ENCODE results near the gene ST3GAL3.
A peak's percentile ranks its signal among the peaks of the same experiment; 100 is the strongest.
"Not testable (repeated sequence)": the region's sequence is repeated elsewhere in the genome, so short reads cannot be mapped to it uniquely, and the experiment has no call there.

Gene ST3GAL3

DNA sequence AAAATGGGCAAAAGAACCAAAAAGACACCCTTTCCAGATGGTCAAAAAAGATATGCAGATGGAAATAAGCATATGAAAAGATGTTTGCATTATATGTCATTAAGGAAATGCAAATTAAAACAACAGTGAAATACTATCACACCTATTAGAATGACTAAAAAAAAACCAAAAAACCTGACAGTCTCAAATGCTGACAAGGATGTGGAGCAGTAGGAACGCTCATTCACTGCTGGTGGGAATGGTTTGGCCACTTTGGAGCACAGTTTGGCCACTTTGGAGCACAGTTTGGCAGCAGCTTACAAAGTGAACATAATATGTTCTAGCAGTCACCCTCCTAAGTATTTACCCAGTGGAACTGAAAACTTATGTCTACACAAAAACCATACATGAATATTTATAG is 121.2 kb downstream of the ST3GAL3 start:
- no peak for DNase-seq

DNA sequence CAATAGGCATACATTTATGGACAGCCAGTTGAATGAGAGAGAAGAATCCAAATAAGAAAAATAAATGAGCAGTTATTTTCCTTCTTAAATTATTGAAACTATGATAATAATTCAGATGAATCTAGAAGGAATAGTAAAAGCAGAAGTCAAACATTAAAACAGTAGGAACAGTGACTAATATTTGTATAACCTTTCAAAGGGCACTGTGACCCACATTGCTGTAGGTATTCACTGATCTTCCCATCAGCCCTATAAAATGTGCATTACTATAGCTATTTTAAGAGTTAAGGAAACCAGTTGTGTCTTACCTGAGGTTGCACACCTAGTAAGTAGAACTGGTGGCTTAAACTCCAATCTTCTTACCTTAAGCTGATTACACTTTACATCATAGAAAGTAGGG is 123.5 kb downstream of the ST3GAL3 start:
- DNase-seq: no peak

DNA sequence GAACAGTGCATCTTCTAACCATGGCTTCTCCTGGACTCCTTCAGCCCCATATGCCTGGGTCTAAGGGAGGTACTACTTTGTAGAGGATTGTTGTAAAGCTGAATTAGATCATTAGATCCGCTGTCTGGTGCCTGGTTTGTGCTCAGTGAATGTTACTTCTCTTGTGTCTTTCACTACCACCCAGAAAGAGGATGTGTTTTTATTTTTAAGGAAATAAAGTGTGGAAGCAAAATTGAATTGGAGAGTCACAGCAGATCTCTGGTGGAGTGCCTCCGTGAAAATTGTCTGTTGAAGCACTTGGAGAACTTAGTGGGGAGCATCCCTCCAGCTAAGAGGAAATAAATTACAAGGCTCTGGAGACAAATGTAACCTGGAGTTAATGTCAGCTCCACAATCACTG is 124.5 kb downstream of the ST3GAL3 start:
- no peak for DNase-seq

DNA sequence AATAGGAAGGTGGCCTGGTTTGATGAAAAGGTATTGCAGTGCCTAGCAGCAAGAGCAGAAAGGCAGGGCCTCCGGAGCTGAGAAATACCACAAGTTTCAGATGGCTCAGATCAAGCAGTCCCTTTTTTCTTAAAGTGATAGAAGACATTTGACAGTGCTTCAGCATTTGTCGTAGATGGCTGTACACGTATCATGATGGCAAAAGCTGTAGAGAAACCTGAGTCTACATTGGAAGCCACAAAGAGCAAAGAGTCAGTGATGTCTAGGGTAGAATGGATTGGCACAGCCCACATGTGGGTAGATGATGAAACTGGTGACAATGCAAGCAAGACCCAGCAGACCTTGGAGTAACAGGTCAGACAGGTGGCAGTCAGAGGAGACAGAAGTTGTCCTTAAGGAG is 124.9 kb downstream of the ST3GAL3 start:
- DNase-seq: no peak

DNA sequence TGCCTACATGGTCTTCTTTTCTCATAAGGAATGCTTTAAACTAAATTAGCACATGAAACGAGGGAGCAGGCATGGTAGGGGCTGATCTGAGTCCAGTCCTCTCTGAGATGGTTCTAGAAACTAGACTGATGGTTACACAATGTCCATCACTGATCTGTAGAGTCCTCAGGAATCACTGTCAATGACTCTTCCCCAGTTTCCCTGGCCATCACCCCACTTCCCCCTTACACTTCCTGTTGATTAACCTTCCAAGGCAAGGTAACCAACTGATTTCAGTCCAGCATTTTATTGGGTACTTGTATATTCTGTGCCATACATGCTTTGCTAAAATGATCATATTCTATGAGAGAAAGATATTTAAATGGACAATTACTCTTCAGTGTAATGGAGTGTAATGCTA is 125.7 kb downstream of the ST3GAL3 start:
- no peak for DNase-seq

DNA sequence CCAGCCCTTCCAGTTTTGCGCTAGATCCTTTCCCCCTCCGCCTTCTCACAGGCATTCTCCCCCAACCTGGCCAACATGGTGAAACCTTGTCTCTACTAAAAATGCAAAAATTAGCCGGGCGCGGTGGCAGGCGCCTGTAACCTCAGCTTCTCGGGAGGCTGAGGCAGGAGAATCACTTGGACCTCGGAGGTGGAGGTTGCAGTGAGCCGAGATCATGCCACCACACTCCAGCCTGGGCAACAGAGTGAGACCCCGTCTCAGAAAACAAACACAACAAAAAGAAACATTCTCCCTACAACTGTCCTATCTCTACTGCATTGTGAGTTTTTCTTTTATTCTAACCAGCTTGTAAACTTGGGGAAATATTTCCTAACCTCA is 126.6 kb downstream of the ST3GAL3 start:
- not testable (repeated sequence) for DNase-seq

DNA sequence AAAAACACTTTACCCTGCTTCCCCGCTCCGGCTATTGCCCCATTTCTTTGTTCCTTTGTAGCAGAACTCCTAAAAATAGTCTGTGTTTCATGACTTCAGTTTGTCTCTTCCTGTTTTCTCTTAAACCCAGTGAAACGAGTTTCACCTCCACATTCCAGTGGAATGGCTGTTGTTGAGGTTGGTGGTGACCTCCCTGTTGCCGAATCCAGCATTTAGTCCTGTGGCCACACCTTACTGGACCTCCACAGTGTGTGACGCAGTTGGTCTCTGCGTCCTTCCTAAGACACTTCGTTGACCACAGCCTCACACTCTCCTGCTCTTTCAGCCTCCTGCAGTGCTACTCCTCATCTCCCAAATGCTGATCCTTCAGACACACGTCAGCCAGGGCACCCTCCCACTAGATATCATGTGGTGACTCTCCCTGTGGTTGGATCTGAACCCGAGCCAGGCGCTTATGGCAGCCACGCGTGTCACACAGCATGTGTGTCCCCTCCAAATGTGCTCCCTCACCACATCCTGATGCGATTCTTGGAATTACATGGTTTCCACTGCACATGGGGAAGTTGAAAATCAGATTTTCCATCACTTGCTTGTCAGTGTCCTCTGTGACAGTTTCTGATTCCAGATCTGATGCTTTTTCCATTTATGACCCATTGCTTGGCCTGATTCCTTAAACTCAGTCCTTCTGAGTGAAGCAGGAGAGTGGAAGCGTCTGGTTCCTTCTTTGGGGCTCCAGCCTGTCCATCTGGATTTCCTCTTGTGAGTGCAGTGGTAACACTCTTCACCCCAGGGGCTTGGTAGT is 127.1 kb downstream of the ST3GAL3 start:
- no peak for DNase-seq

DNA sequence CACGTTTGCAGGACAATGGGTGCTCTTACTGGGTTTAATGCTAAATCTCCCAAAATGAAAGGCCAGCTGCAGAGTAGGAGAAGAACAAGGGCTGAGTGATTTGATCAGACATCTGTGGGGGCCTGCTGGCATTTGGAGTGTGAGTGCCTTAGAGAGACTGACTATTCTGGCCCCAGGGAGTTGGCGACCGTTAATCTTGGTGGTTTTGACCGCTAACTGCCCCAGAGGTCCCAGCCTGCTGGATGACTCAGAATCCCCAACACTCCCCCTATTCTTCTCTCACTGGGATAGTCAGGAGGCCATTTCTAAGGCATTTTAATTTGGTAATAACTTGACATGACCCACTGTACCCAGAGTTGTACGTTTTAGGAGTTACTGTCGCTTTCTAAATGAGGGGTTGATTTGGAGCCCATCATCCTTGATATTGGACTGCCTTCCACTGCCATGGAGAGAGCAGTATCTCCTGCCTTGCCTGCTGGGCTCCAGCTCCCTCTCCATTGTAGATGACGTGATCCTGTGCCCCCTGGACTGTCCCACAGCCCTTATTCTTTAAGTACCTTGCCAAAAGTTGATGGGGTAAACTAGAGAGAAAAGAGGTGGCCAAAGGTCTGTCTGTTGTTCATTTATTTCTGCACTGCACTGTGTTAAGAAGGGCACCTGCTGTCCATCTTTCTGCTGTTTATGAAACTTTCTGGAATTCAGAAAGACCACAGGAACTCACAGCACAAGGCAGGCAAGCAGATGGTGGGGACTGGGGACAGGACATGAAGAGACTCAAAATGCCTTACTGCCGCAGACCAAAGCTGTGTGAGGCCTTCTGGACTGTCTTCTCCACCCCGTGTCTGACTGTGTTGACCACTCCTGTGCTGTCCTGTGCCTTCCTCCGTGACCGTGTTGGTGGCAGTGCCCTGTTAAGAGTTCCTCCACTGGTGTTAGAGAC is 128.0 kb downstream of the ST3GAL3 start:
- DNase-seq: no peak

DNA sequence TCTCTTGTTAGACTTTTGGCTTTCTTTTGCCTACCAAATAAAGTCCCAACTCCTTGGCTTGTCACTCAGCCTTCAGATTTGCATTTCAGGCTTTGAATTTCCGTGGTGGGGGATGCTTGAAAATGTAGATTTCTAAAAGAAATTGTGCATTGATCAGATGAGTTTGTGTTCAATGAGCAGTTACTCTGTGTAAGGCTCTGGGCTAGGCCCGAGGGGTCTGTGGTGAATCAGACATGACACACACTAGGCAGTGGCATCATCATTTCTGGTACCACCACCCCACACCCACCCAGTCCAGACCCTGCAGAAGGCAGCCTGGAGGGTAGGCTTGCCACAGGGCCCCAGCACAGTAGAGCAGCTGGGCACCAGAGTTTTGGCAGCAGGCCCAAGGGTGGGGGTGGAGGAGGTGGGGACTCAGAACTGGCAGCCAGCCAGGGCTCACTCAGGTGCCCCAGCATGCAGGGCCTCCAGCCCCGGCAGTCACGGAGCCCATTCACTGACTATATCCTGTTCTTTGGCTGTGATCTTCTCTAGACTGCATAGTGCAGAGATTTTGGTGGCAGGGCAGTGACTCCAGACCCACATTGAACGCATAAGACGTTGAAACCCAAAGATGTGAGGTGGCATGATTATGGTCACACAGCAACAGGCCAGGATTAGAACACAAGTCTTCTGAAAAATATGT is 129.1 kb downstream of the ST3GAL3 start:
- DNase-seq: peak; percentile 74

DNA sequence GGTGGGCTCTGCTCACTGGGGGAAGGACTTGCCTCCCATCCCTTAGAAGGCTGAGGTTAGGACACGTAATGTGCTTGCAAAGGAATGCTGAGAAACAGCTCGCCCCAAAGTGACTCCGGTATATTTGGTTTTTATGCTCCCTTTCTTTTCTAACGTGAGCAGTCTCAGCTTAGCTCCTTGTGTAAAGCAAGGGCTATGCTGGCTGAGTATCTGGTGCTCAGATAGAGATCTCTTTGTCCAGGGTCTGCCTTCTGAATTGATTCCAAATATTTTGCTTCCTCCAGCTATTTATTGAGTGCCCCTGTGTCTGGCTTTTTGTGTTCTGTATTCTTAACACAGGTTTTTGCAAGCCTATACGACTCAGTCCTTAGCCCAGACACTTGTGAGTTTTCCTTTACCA is 131.7 kb downstream of the ST3GAL3 start:
- DNase-seq: no peak

DNA sequence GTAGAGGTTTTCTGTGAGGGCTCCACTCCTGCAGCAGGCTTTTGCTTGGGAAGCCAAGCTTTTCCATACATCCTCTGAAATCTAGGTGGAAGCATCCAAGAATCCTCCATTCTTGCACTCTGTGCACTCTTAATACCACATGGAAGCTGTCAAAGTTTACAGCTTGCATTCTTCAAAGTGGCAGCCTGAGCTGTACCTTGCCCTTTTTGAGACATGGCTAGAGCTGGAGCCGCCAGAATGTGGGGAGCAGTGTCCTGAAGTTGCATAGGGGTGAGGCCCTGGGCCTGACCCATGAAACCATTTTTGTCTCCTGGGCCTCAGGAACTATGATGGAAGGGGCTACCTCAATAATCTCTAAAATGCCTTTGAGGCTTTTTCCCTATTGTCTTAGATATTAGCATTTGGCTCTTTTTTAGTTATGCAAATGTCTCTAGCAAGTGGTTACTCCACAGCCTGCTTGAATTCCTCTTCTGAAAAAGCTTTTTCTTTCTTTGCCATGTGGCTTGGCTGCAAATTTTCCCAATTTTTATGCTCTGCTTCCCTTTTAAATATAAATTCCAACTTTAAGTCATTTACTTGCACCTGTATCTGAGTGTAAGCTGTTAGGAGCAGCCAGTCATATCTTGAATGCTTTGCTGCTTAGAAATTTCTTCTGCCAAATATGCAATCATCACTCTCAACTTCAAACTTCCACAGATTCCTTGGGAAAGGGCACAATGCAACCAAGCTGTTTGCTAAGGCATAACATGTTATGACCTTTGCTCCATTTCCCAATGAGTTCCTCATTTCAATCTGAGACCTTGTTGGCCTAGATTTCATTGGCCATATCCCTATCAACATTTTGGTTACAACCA is 134.2 kb downstream of the ST3GAL3 start:
- no peak for DNase-seq

DNA sequence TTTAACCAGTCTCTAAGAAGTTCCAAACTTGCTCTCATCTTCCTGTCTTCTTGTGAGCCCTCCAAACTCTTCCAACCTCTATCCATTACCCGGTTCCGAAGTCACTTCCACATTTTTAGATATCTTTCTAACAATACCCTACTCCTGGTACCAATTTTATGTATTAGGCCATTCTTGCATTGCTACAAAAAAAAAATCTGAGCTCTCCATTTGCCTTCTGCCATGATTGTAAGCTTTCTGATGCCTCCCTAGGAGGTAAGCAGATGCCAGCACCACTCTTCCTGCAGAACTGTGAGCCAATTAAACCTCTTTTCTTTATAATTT is 134.8 kb downstream of the ST3GAL3 start:
- DNase-seq: no peak

DNA sequence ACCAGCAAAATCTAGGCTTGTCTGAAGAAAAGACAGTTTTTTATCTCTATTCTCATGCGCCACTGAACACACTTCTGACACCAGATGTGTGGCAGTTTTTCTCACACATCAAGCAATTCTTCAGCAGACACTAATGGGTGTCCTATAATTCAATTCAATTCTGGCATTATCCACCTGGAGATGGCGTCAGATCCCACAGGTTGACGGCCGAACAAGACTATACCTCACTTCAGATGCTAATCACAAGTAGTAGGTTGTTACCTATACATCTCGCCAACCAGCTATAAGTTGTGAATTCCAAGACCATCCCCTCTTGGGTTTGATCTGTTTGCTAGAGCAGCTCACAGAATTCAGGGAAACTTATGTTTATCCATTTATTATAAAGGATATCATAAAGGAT is 136.3 kb downstream of the ST3GAL3 start:
- DNase-seq: no peak

DNA sequence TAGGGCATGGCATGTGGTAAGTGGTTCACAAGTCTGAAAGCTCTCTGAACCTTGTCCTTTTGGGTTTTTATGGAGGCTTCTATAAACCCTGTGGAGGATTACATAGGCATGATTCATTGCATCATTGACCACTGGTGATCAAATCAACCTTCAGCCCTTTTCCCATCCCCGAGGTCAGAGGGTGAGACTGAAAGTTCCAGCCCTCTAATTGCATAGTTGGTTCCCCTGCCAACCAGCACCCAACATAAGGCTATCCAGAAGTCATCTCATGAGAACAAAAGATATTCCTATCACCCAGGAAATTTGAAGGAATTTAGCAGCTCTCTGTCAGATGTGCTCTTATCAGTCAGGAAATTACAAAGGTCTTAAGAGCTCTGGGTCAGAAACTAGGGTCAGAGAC is 136.8 kb downstream of the ST3GAL3 start:
- no peak for DNase-seq

DNA sequence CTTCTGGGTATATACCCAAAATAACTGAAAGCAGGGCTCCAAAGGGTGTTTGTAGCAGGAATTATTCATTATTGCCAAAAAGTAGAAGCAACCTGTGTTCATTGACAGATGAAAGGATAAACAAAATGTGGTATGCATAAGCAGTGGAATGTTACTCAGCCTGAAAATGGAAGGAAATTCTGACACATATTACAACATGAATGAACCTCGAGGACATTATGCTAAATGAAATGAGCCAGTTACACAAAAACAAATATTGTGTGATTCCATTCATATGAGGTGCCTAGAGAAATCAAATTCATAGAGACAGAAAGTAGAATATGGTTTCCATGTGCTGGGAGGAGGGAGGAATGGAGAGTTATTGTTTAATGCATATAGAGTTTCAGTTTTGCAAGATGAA is 140.0 kb downstream of the ST3GAL3 start:
- DNase-seq: no peak

DNA sequence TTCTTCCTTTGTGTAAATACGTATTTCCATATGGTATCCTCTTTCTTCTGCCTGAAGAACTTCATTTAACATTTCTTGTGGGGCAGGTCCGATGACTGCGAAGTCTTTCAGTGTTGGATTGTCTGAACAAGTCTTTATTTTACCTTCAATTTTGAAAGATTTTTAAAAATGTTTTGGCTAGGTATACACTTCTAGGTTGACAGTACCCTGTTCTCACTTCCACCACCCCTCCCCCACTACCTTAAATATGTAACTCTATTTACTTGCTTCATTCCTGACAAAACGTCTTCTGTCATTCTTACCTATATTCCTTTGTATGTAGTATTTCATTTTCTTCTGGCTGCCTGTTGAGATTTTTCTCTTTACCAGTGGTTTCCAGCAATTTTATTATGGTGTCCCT is 140.5 kb downstream of the ST3GAL3 start:
- DNase-seq: no peak

DNA sequence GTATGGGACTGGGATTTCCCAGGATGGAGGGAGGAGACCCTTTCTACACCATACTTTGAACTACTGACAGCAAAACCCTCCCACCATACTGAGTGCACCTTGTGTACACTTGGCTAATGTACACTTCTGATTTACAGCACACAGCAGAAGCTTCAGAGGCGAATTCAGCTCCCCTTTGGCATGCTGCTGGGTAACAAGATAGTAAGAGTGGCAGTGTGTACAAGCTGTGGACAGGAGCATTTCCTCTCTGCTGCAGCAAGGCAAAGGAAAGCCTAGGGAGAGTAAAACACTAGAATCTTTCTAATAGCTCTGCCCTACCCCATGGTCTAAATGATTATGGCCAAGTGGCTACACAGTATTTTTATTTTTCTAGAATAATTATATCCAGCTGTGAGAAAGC is 142.3 kb downstream of the ST3GAL3 start:
- no peak for DNase-seq

DNA sequence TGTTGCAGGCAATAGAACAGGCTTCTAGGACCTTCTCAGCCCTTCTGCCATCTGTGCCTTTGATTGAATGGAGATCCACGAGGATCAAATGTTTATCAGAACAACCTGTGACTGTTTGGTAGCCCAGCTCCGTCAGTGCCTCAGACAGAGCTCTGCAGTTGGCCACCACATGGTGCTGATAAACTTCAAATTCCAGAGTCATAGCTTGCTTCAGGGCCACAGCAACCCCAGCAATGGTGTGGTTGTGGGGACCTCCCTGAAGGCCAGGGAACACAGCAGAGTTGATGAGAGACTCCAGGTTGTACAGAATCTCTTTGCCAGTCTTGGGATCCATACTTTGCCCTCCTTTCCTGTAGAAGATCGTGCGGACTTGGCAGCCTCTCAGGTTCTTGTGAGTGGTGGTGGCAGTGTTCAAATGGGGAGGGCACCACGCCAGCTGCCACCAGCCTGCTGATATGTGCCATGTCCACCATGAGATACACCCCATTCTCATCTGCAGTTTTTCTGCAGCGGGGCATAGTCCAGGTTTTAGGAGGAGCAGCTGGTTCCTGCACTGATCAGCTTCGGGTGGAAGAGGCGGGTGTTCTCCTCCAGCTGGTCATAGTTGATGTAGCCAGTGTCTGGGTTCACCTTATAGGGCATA is 143.4 kb downstream of the ST3GAL3 start:
- DNase-seq: no peak

DNA sequence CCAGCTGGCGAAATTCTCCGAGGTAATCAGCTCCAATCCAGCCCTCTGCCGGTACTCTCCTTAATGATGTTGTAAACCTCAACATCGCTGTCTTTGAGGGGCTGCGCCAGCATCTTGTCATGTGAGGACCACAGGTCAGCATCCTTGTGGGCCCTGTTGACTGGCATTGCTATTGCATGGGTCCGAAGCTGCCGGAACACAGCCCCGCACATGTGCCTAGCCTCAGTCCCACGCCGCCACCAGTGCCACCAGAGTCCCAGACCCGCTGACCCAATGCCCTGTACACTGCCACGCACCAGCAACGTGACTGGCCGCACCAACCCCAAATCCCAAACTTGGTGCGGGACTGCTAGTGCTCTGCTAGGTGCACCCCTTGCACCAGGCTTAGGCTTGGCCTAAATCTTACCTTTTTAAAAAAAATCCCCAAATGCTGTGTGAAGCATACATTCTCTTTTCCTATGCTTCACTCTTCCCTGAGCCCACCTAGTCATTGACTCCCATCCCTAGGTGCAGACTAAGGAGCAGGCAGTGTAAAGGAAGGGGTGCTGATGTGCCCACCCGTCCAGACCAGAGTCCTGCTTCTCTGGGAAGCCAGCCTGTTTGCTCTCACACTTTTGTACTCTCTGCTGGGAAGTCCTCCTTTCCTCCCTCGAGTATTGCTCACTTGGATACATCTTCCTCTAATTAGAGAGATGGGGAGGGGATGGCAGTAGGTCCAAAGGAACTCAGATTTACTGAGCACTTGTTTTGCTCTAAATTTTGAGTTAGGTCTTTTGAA is 144.4 kb downstream of the ST3GAL3 start:
- no peak for DNase-seq

DNA sequence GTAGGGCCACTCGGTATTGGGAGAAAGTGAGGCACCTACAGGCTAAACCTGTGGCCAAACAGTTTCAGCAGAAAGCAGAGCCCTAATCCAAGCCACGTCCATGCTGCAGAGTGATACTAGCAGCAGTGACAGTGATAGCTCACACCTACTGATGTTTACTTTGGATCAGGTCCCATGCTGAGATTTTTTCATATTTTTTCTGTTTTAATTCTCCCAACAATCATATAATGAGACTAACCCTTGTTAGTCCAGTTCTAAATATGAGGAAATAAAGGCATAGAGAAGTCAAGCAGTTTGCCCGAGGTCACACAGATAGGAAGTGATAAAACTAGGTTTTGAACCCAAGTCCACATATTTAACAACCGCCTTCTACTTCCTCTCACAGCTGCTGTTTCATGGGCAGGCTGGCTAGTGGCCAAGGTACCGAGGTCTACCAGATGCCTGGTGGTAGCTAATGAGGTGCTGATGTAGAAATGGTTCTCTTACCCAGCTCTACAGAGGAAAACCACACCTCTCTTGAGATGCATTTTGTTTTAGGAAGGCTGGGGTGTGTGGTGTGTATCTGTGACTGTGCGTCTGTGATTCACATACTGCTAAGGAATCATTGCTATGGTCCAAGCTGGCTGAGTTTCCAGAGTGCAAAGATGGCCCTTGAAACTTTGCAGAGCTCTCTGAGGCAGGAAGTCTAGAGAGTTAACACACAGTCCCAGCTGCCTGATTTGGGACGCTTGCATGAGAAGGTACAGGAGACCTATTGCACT is 146.0 kb downstream of the ST3GAL3 start:
- no peak for DNase-seq

DNA sequence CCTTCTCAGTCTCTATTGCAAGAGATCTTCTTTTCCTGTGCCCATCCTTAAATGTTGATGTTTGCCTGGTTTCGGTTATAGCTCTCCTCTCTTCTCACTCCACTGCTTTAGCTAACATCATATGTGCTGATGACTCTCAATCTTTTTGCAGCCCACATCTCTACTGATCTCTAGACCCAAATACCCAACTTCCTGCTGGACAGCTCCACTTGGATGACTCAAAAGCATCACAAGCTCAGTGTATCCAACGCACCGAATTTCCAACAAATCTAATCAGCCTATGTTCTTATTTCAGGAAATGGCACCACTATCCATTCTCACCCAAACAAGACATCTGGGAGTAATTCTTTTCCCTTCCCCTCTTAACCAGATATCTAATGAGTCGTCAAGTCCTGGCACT is 147.1 kb downstream of the ST3GAL3 start:
- no peak for DNase-seq
